ENCODE results near the gene USH1G. TPM values are rescaled to one million over a fixed set of nuclear protein-coding genes. Genes with fewer than 3 reads are reported as not detected.
A peak's percentile ranks its signal among the peaks of the same experiment; 100 is the strongest.

USH1G gene
- total RNA-seq, 1 donor from 2014 or later, result not detected

DNA sequence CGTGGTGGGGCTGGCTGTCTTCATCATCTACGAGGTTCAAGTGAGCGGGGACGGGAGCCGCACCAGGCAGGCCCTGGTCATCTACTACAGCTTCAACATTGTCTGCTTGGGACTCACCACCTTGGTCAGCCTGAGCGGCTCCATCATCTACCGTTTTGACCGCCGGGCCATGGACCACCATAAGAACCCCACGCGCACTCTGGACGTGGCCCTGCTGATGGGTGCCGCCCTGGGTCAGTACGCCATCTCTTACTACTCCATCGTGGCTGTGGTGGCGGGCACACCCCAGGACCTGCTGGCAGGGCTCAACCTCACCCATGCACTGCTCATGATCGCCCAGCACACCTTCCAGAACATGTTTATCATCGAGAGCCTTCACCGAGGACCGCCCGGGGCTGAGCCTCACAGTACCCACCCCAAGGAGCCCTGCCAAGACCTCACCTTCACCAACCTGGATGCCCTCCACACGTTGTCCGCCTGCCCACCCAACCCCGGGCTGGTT is 7.5 kb upstream of the USH1G start:
- intact Hi-C loops (cut with micrococcal nuclease), result no loop called here
- no peak overlapping the region for H3K27ac ChIP-seq (replicated peaks)
- no peak for DNase-seq
- peaks cover 2% of the 10 kb centered on the region for H3K4me1 ChIP-seq
- H3K4me3 ChIP-seq, result no peak overlapping the region
- no peaks in the 10 kb centered on the region for H3K36me3 ChIP-seq
- peaks cover 98% of the 10 kb centered on the region for H3K27me3 ChIP-seq (ENCODE audit: low read depth)
- H3K9me3 ChIP-seq (replicated peaks), result no peaks in the 10 kb centered on the region
- TF ChIP-seq, protein P1, sequence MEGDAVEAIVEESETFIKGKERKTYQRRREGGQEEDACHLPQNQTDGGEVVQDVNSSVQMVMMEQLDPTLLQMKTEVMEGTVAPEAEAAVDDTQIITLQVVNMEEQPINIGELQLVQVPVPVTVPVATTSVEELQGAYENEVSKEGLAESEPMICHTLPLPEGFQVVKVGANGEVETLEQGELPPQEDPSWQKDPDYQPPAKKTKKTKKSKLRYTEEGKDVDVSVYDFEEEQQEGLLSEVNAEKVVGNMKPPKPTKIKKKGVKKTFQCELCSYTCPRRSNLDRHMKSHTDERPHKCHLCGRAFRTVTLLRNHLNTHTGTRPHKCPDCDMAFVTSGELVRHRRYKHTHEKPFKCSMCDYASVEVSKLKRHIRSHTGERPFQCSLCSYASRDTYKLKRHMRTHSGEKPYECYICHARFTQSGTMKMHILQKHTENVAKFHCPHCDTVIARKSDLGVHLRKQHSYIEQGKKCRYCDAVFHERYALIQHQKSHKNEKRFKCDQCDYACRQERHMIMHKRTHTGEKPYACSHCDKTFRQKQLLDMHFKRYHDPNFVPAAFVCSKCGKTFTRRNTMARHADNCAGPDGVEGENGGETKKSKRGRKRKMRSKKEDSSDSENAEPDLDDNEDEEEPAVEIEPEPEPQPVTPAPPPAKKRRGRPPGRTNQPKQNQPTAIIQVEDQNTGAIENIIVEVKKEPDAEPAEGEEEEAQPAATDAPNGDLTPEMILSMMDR (IDR thresholded peaks at IDR 0.05; ENCODE audit: borderline replicate concordance), result no peak

DNA sequence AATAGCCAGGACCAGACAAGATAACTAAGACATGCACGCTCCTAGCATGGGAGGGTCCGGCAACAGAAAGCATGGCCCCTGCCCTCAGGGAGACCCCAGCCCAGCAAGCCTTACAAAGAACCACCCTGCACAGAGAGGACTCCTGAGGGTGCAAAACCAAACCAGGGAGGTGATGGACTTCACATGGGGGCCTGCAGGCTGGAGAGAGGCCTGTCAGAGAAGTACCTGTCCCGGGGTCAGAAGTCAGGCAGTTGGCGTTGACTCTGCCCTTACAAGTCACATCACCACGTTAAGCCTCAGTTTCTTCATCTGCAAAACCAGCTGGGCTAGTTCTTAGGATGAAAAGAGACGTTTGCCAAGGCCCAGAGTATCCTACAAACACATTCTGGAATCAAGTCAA is 5.7 kb upstream of the USH1G start:
- TF ChIP-seq, protein P1 (IDR thresholded peaks at IDR 0.05; ENCODE audit: borderline replicate concordance), result no peak
- Histone ChIP-seq H3K27me3 (ENCODE audit: low read depth) (peaks cover 100% of the 10 kb centered on the region), H3K27ac (replicated peaks) (no peak overlapping the region), H3K4me3 (no peak overlapping the region), H3K9me3 (replicated peaks) (no peaks in the 10 kb centered on the region), H3K4me1 (peaks cover 11% of the 10 kb centered on the region), H3K36me3 (no peaks in the 10 kb centered on the region)
- intact Hi-C loops (cut with micrococcal nuclease), result no loop called here
- no peak for DNase-seq

DNA sequence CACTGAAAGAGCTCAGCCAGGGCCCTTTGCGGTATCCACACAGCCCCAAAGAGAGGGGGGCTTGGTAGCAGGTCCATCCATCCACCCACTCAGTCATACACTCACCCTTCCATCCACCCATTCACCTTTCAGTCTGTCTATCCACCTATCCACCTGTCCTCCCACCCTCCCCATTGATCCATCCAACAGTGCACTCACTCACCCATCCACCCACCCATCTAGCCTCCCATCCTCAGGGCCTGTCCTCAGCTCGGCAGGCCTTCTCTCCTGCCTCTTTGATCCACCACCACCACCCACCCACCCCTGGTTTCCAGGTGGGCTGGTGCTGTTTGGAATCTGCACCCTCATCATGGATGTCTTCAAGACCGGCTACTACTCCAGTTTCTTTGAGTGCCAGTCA is 2.2 kb upstream of the USH1G start:
- no peak for DNase-seq
- no peak overlapping the region for H3K4me3 ChIP-seq
- peaks cover 100% of the 10 kb centered on the region for H3K27me3 ChIP-seq (ENCODE audit: low read depth)
- TF ChIP-seq, protein P1 (IDR thresholded peaks at IDR 0.05; ENCODE audit: borderline replicate concordance), result no peak
- no peak overlapping the region for H3K27ac ChIP-seq (replicated peaks)
- H3K36me3 ChIP-seq, result no peaks in the 10 kb centered on the region
- H3K9me3 ChIP-seq (replicated peaks), result no peaks in the 10 kb centered on the region
- peaks cover 26% of the 10 kb centered on the region for H3K4me1 ChIP-seq
- intact Hi-C loops (cut with micrococcal nuclease), result no loop called here

DNA sequence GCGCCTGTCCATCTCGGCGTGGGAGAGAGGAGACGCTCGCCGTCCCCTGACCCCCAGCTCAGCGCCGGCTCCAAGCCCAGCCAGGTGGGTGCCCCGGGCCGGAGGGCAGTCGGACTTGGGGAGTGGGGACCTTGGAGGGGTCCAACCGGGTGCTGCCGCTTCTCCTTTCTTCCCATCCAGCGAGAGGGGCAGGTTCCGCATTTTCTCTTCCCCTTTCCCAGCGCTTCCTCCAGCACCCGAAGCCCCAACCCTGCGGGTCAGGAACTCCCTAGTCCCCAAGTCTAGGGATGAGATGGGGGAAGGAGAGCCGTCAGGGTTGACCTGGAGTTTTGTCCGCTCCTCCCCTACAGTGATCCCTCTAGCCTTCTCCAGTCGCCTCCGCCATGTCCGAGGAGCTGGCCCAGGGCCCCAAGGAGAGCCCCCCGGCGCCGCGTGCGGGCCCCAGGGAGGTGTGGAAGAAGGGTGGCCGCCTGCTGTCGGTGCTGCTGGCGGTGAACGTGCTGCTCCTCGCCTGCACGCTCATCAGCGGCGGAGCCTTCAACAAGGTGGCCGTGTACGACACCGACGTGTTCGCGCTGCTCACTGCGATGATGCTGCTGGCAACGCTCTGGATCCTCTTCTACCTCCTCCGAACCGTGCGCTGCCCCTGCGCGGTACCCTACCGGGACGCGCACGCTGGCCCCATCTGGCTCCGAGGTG is 1.3 kb upstream of the USH1G start, which contains the start of gene OTOP2:
Gene OTOP2 (plus strand): TSS at position 24 of the 699 bp plus-strand sequence. CDS start 360 bp downstream, at position 384.
- intact Hi-C loops (cut with micrococcal nuclease), result no loop called here
- no peaks in the 10 kb centered on the region for H3K9me3 ChIP-seq (replicated peaks)
- H3K36me3 ChIP-seq, result no peaks in the 10 kb centered on the region
- TF ChIP-seq, protein P1 (IDR thresholded peaks at IDR 0.05; ENCODE audit: borderline replicate concordance), result no peak
- H3K27me3 ChIP-seq (ENCODE audit: low read depth), result peaks cover 100% of the 10 kb centered on the region
- H3K4me1 ChIP-seq, result peaks cover 26% of the 10 kb centered on the region
- peak within 1 kb of the TSS; percentile 53 for H3K4me3 ChIP-seq
- H3K27ac ChIP-seq (replicated peaks), result no peak within 1 kb of the TSS
- peak; percentile 35 for DNase-seq

DNA sequence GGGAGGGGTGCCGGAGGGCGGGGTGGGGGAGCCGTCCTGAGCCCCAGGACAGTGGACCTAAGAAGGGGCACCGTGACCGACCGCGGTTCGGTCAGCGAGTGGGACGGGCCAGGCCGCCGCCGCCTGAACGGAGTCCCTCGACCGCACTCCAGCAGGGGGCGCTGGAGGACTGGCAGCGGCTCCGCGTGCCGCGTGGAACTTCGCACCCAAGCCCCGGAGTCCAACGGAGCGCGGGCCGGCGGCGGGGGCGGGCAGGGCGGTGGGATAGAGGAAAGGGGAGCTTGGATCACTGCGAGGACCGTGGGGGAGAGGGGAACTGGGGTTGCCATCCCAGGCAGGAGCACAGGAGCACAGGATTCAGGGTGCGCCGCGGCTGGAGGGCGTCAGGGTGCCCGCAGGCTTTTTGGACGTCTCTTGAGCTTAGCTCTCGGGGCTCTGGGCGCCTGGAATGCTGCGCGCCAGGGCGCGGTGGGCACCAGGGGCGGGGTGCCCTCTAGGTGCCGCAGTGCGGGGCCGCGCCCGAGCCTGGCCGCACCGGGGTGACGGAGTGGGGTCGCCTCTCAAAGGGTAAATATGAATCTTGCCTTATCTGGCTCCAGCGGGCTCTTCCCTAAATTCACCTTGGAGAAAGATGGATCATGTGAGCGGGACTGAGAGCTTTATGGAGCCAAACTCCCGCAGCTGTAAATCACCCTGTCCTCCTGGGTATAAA is 639 bp upstream of the USH1G start:
- Histone ChIP-seq H3K27ac (replicated peaks) (no peak overlapping the region), H3K9me3 (replicated peaks) (no peaks in the 10 kb centered on the region), H3K27me3 (ENCODE audit: low read depth) (peaks cover 100% of the 10 kb centered on the region), H3K36me3 (no peaks in the 10 kb centered on the region), H3K4me1 (peaks cover 26% of the 10 kb centered on the region), H3K4me3 (peak overlapping the region; percentile 53)
- TF ChIP-seq, protein P1 (IDR thresholded peaks at IDR 0.05; ENCODE audit: borderline replicate concordance), result peak; percentile 79
- intact Hi-C loops (cut with micrococcal nuclease), result no loop called here
- DNase-seq, result peak; percentile 60

Data from left ventricle myocardium inferior (tissue), 1 donor.